ENCODE data around the gene EIF3J. TPM values are rescaled to one million over a fixed set of nuclear protein-coding genes. Genes with fewer than 3 reads are reported as not detected.

EIF3J gene
- total and polyA plus RNA-seq, 2 of the 4 experiments (the other 2 are of a cell fraction), result 51.6 to 59.9 TPM

- Histone ChIP-seq H3K14ac (replicated peaks; ENCODE audit: low read depth, low read length) (no peak overlapping the region), H4K20me1 (ENCODE audit: insufficient read depth, low read length) (no peaks in the 10 kb centered on the region), H3K23ac (ENCODE audit: low read depth, low read length) (no peak overlapping the region), H2AK5ac (ENCODE audit: low read depth, low read length) (no peak overlapping the region), H3K79me1 (ENCODE audit: low read depth in 1 of 2, low read length in 2 of 2) (peaks cover 0 to 3% of the 10 kb centered on the region in 2 experiments; a peak in 1 of 4 replicates), H3K36me3 (ENCODE audit: control insufficient read depth, insufficient read depth, low read length) (peaks cover 40% of the 10 kb centered on the region), H3K56ac (ENCODE audit: extremely low read depth, insufficient read depth, low read length) (no peak overlapping the region), H2BK20ac (ENCODE audit: low read depth, low read length) (no peak overlapping the region), H3K4me3 (ENCODE audit: insufficient read depth, low read depth, low read length) (no peak overlapping the region), H4K91ac (ENCODE audit: insufficient read depth, low read depth, low read length) (no peak overlapping the region), H3K9me1 (ENCODE audit: insufficient read depth, low read length) (no peaks in the 10 kb centered on the region; the same call in 1 of the 2 replicates), H2AFZ (replicated peaks; ENCODE audit: low read length, poor library complexity) (no peak overlapping the region), H3K4me2 (ENCODE audit: low read depth, low read length) (no peak overlapping the region), H3K27ac (ENCODE audit: insufficient read depth, low read length) (no peak overlapping the region), H3K9me3 (ENCODE audit: control insufficient read depth, insufficient read depth, low read length) (no peaks in the 10 kb centered on the region), H4K5ac (ENCODE audit: low read depth, low read length) (no peak overlapping the region), H3K18ac (ENCODE audit: low read depth, low read length) (no peak overlapping the region), H3K4ac (ENCODE audit: low read depth, low read length) (no peak overlapping the region), H3K9ac (ENCODE audit: low read depth, low read length) (no peak overlapping the region), H2BK5ac (ENCODE audit: low read depth, low read length, poor library complexity, severe bottlenecking) (no peak overlapping the region), H4K8ac (ENCODE audit: low read depth in 2 of 2, low read length in 2 of 2) (no peak overlapping the region), H2BK15ac (ENCODE audit: low read depth, low read length) (no peak overlapping the region), H2BK120ac (ENCODE audit: low read depth, low read length) (no peak overlapping the region), H2AK9ac (replicated peaks; ENCODE audit: low read depth, low read length, poor library complexity) (no peak overlapping the region), H3K4me1 (ENCODE audit: control insufficient read depth, insufficient read depth, low read length) (no peaks in the 10 kb centered on the region), H3K27me3 (ENCODE audit: control insufficient read depth, insufficient read depth, low read length) (no peaks in the 10 kb centered on the region)
- ChIA-PET CTCF (interaction anchor here (0.7 kb wide), 2 partner anchors 10 to 118 kb away, joined by 3 to 5 read pairs; no protein-coding TSS in a partner anchor), POLR2A (ENCODE audit: unreplicated experiment) (no interaction called here)
- no peak for ATAC-seq (ENCODE audit: low read depth)
- in situ Hi-C loops (cut with MboI; ENCODE audit: low sequenced_read_pairs), result no loop called here
- TF ChIP-seq CTCF (conservative IDR thresholded peaks at IDR 0.05; ENCODE audit: low read depth, low read length) (no peak), POLR2A (IDR thresholded peaks at IDR 0.05; ENCODE audit: low read depth, low read length) (no peak), RAD21 (IDR thresholded peaks at IDR 0.05; ENCODE audit: low read length) (no peak), BHLHE40 (IDR thresholded peaks at IDR 0.05; ENCODE audit: low read depth, low read length) (no peak)
- WGBS, 2 experiments (ENCODE audit: extremely low coverage in 2 of 2, insufficient read length in 1 of 2), result no CpG with 5 or more reads among the region's 2 CpGs
- DNase-seq, result no peak
- intact Hi-C loops (cut with micrococcal nuclease), result no loop called here
- dilution Hi-C loops (cut with HindIII; ENCODE audit: low sequenced_read_pairs, unreplicated experiment), result no loop called here
- BruUV-seq (replicated peaks), result no TSS peak
Measured at GRCh38 chr15:44585633-44586032, 48.7 kb downstream of the EIF3J start.
